Astrocyte of the hippocampus (primary cell): ENCODE results near the gene TBL1XR1.

Experiments
- DNase-seq: peaks from one replicate; pipeline ENCODE4 v3.0.0; 2011; ENCODE audit warnings: low read depth, low spot score

The TBL1XR1 gene

DNA sequence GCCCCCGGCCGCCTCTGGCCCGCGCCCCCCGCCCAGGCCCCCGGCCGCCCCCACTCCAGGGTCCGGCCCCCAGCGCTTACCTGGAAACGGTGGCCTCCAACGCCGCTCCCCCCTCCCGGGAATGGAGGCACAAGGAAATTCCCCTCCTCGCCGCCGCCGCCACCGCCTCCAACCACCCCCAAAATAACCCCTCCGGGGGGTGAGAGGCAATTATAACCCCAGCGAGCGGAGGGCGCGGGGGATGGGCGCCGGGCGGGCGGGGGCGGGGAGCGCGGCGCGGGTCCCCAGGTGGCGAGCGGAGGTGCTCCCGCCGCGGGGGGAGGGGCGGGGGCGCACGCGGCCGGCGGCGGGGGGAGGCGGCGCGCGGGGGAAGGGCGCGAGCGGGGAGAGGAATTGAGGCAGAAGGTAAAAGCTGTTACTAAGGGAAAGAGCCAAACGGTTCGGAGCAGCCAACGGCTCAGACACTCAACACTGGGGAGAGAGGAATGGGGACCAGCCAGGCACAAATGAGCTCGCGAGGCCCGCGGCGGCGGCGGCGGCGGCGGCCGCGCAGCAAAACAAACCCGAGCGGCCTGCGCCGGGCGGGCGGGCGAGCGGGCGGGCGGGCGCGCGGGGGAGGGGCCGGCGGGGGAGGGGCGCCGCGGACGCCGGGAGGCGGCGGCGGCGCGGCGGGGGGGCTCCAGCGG, at the start of gene TBL1XR1:
Gene TBL1XR1 (minus strand): TSS at position 442 of the 686 bp plus-strand sequence. CDS start 132,505 bp downstream, outside the sequence.
- peak; percentile 98 for DNase-seq

DNA sequence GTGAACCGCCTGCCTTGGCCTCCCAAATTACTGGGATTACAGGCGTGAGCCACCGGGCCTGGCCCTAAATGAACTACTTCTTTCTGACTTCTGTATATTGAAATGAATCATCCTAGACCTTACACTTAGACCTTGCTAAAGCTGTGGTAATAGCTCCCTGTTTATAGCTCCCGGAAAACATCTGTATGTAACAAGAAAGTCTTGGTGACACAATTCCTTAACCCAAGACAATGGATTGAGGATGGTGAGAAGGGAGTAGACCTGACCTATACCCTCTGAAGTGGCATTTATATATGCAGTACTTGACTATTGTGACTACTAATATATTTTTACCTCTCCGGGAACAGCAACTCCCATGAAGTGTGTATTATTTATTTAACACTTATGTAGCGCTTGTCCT, 48.0 kb upstream of the TBL1XR1 start:
- no peak for DNase-seq

DNA sequence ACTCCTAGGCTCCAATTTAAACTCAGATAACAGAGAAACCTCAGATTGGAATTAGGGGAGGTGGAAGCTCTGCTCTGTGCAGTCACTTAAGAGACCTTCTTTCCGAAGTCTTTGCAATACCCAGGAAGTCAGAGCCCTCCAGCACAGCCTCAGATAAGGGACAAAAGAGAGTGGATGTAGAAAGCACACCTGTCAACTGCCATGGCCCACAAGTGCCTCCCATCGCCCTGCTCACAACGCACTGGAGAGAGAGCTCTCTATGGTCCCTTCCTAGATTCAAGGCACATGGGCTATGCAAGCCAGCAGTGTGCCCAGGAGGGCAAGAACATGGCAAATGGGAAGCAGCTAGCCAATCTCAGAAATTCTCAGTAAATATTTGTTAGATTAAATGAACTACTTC, 47.3 kb upstream of the TBL1XR1 start:
- no peak for DNase-seq

DNA sequence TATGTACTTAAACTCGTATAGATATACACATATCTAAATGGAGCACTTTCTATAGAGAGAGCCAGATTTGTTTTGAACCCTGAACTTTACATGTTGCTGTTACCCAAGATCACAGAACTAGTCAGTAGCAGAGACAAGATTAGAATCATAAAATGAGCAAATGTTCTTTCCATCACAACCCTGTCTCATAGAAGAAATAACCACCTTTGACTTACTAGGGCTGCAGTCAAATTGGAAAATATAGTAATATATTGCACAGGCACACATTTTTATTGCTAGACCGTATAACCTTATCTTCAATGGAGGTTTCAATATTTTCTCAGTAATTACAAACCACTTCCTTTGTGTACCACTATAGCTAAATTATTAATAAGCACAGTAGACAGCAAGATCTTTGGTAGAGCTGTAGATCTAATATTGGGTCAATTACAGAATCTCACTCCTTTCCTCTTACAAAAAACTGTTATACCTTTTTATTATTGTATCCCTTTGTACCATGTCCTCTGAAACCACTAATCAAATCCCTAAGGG, 41.5 kb upstream of the TBL1XR1 start:
- no peak for DNase-seq

DNA sequence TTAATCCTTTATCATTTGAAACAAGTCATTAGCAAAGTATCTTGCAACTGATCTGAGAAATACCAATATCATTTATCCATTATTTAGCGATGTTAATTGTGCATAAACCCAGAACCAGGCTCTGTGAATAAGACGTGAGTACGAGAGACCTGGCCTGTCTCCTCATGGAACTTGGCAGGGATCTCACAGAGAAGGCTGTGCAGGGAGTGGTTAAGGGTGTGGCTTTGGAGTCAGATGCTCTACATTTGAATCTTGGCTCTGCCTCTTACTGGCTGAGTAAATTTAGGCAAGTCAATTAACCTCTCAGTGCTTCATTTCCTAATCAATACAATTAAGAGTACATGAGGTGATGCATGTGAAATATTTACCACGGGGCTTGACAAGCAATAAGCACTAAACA, 39.9 kb upstream of the TBL1XR1 start:
- peak; percentile 12 for DNase-seq

DNA sequence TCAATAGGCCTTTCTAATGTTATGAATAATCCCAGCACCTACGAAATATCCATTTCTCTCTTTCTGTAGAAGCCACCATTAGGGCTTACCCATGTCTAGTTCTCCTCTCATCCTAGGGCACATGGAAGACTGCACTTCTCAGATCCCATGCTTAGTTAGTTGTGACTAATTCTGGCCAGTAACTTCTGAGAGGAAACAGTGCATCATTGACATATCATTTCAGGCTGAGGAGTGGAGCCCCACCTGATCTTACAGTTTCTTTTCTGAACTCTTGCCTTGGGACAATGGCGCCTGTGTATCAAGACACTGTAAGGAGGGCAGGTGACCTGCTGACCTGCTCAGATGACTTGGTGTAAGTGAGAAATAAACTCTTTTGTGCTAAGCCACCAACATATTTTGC, 39.4 kb upstream of the TBL1XR1 start:
- no peak for DNase-seq

DNA sequence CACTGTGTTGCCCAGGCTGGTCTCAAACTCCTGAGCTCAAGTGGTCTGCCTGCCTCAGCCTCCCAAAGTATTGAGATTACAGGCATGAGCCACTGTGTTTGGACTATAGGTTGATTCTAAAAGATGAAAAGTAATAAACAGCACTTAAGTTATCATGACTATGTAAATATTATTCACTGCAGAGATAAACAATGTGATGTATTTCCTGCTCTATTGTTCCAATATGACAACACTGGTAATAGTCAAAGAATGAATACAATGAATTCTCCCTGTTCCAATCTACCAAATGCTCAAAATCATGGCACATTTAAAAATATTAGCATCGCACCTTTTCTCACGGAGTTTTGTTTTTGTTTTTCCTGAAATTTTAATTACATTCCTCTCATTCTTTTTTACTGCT, 36.8 kb upstream of the TBL1XR1 start:
- no peak for DNase-seq

DNA sequence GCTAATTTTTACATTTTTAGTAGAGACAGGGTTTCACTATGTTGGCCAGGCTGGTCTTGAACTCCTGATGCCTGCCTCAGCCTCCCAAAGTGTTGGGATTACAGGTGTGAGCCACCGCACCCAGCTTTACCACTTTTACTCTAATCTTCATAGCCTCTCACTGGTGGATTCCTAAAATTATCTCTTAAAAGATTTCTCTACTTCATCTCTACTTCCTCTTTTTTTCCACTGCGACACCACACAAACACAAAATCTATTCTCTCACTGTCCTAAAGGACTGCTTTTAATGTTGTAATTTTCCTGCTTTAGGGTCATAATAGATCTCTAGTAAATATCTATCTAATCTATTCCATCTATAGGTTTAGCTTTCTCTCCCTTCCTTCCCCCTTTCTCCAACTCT, 34.0 kb upstream of the TBL1XR1 start:
- no peak for DNase-seq

DNA sequence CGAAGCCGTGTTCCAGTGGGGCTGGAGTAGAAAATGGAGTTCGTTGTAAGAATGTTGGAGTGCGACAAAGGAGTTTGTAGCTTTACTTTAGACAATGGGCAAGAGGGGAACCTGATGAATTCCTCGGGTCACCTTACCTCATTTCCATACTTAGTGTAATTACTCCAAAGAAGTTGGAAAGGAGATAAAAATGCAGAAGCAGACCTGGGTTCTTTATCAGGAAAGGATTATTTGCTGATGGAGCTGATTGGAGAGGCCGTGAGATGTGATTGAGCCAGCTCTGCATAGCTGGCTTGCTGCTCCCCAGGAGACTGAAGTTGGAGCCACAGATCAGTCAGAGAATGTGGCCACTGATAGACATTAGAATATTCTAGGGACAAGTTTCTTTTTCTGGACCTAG, 33.4 kb upstream of the TBL1XR1 start:
- DNase-seq: no peak

DNA sequence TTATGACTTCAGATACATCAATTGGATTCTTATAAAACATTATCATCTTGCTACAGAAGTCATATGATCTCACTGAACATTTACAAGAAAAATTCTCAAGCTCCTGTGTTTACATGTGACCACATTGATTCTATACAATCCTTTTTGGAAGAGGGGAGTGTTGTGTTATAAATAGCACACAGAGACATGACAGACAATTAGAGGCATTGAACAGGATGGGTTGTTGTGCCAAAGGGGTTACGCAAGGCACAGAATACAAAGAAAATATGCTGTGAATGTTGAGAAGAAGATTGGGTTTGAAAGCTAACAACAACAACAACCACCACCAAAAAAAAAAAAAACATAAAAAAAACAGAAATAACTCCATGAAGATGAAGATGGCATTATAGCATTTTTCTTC, 32.5 kb upstream of the TBL1XR1 start:
- DNase-seq: no peak

DNA sequence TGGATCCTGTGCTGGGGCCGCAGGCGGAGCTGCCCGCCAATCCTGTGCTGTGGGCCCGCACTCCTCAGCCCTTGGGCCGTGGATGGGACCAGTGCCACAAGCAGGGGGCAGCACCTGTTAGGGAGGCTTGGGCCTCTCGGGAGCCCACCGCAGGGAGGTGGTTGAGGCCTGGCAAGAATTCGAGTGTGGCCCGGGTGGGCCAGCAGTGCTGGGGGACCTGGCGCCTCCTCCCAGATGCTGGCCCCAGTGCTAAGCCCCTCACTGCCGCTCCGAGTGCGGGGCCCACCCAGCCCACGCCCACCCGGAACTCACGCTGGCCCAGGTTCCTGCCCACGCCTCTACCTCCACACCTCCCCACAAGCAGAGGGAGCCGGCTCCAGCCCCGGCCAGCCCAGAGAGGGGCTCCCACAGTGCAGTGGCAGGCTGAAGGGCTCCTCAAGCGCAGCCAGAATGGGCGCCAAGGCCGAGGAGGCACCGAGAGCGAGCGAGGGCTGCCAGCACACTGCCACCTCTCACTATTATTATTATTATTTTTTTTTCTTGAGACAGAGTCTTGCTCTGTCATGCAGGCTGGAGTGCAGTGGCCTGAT, 31.4 kb upstream of the TBL1XR1 start:
- DNase-seq: no peak

DNA sequence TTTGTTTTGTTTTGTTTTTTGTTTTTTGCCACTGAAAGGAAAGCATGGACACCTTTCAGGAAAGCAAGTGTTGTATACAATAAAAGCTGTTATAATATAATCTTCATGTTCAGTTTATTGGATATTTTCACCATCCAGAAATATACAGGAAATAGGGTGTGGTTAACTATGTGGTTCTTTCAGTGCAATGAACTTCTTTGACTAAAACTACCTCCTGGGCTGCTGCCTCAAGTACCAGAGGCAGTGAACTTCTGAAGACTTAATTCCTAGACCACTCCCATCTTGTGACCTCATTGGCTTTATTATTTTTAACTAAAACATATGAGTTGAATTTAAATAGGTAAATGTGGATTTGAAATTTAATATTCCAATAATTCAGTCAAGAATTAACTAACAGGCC, 27.1 kb upstream of the TBL1XR1 start:
- DNase-seq: no peak

DNA sequence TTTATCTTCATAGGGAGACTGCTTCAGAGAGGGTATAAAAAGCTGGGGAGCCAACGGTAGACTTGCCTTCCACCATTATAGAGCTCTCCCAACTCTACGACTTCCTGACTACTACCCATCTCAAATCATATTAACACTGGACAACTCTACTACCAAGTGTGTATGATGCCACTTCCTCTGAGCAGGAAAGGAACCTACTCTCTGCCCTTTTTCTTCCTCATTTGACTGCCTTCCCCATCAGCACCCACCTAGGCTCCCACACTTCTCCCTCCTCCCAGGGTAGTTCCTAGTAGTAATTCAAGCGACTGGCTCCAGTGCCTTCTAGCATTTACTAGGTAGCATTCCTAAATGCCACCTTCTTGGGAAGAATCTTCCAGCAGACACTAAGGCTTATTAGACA, 24.5 kb upstream of the TBL1XR1 start:
- no peak for DNase-seq

DNA sequence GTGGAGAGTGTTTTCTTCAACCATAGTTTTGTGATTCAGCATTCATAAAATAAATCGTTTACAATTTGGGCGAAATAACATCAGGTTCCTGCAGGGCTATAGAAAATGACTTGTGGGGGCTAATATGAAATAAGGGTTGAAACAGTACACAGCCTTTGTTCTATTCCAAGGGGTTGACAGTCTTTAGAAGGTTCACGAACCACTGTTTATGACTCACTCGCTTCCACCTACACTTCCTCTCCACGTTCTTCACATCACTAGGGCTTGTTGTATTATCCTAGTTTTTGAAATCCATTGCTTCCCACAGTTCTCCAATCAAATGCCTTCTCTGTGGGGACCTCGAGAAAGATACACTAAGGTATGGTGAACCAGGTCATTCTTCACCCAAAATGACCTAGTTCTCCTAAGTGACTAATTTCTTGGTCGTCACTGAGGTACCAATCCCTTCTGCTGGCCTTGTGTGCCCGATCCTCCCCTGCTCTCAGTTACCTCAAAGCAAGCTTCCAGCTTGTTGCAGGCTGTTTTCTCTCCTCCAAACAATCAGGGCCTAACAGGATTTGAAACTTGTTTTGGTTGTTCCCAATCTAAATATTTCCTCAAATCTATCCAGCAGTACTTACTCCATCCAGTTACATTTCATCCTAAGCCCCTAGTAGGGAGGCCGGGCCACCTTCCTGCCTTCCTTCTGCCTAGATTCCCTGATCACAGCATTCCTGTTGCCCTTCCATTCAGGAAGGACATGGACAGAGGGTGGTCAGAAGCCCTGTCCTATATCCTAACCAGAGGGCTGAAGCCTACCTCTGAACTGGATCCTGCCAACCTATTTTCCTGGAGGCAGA, 23.1 kb upstream of the TBL1XR1 start:
- no peak for DNase-seq

DNA sequence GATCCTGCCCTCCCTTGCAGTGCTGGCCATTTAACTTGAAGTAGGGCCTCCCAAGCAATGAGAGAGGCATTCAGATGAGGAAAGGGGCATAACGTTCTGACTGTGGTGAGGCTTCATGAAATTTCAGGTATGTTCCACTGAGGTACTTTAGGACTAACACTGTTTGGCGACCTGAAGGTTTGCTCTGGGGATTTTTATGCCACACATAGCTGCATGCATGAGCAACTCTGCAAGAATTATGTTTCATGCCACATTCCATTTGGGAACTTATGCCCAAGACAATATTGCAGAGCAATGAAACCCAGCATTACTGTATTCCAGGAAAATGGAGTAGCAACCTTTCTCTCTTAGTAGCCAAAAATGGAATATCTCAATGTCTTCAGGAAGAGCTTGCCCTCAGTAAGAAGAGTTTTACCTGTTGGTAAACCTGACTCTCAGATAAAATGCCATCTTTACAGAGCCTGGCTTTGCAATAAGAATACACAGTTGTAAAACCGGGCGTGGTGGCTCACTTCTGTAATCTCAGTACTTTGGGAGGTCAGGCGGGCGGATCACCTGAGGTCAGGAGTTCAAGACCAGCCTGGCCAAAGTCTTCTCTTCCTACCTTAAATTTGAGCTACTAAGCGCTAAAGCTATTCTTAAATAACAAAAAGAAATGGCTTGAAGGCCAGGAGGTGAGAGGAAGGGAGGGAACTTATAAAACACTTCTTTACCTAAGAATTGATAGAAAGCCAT, 16.7 kb upstream of the TBL1XR1 start:
- DNase-seq: no peak

DNA sequence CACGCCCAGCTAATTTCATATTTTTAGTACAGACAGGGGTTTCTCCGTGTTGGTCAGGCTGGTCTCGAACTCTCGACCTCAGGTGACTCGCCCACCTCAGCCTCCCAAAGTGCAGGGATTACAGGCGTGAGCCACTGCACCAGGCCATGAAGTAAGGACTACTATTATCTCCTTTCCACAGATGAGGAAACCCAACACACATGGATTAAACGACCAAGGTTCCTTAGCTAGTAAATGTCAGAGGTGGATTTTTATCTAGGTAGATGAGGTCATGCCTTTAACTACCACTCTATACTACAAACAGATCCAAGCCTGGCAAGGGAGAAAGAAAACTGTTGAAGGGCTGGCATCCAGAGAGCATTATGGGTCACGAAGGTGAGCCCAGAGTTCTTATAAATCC, 15.5 kb upstream of the TBL1XR1 start:
- DNase-seq: no peak

DNA sequence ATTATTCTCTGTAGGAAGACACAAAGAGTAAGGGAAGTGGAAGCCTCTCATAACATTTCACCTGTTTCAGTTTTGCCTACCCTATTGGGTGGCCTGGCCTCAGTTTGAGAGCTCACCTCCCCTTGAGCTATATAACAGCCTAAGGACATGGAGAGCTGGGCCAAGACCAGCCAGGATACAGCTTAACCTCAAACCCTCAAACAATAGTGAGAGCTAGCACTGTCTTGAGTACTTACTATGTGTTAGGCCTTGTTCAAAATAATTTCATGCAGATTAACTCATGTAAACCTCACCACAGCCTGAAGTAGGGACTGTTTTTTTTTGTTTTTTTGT, 15.0 kb upstream of the TBL1XR1 start:
- DNase-seq: no peak

DNA sequence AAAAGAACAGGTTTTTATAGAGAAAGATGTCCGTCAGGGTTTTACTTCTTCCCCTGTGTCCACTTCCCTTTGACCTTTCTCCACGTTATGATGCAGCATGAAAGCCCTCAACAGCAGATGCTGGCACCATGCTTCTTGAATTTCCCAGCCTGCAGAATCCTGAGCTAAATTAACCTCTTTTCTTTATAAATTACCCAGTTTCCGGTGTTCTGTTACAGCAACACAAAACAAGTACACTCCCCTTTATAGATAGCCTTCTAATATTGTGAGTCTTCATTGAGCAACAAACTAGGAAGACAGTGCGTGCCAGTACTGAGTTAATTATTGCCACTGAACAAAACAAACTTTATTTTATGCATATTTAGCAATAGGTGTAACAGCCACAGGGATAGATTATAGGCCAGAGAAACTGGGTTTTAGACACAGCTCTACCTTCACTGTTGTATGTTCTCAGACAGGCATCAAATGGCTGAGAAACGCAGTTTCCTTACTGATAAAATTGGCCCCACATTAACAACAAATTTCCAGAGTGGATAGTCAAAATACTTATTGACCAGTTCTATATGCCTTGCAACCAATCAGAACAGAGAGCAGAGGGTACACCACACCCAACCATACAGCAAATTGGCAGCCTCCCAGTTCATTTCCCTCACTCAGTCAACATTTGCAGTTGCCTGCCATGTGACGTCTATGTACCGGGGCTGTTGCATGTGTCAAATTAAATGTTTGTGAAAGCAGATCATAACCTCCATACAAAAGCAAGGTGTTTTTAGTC, 14.4 kb upstream of the TBL1XR1 start:
- DNase-seq: no peak

DNA sequence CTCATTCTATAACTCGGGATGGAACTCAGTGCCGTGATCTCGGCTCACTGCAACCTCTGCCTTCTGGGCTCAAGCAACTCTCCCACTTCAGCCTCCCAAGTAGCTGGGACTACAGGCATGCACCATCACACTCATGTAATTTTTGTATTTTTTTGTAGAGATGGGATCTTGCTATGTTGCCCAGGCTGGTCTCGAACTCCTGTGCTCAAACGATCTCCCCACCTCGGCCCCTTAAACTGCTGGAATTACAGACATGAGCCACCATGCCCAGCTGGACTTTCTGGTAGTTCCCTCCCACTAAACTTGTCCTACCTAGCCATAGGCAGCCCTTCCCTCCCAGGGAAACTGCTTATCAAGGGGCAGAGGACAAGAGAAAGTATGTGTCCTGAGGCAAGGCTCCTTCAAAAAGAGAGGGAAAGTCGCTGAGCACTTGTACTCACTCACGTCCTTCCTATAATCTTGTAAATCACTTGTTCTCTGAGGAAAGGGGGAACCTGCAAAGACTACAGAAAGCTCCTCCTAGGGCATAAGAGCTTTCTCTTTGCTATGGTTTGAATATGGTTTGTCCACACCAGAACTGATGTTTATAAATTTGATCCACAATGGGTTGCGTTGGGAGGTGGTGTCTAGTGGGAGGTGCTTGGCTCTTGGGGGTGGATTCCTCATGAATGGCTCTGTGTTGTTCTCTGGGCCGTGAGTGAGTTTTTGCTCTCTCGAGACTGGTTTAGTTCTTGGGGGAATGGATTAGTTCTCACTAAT, 13.6 kb upstream of the TBL1XR1 start:
- no peak for DNase-seq

DNA sequence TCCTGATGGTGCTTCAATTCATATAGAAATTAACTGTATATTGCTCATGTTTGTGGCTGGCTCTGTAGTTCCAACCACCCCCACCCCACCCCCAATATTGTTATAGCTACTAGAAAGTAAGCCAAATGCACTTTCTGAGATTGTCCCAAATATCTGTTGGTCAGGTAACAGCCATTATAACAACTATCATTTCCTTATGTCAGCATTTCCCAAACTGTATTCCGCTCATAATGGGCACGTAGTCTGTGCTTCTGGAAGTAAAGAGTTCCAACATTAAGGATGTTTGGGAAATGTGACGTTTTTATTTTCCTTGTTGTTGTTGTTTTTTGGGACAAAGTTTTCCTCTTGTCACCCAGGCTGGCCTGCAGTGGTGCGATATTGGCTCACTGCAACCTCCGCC, 12.2 kb upstream of the TBL1XR1 start:
- no peak for DNase-seq

DNA sequence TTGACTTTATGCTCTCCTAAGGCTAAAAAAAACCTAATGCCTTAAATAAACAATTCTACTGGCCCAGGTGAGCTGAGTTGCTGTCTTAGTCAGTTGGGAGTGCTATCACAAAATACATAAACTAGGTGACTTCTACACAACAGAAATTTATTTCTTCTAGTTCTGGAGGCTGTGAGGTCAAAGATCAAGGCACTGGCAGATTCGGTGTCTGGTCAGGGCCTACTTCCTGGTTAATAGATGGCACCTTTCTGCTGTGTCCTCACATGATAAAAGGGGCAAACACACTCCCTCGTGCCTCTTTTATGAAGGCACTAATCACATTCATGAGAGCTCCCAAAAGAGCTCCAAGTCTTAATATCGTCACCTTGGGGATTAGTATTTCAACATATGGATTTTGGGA, 11.5 kb upstream of the TBL1XR1 start:
- no peak for DNase-seq
